ENCODE measurements around the gene RNF32. TPM values are rescaled to one million over a fixed set of nuclear protein-coding genes. Genes with fewer than 3 reads are reported as not detected.

Gene RNF32
- total and polyA plus RNA-seq, 4 experiments from 2014 or later, result 1.3 to 2.0 (median 1.7) TPM

DNA sequence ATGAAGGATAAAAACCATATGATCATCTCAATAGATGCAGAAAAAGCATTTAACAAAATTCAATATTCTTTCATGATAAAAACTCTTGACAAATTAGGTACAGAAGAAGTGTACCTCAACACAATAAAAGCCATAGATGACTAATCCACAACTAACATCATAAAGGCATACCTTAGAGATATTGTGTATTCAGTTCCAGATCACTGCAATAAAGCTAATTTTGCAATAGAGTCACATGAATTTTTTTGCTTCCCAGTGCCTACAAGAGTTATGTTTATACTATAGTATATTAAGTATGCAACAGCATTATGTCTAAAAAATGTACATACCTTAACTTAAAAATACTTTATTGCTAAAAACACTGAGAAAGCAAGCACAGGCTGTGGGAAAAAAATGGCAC lies 18.9 kb upstream of the RNF32 start:
- ChIA-PET POLR2A (ENCODE audit: partially characterized antibody) (no interaction called here), CTCF (ENCODE audit: partially characterized antibody) (no interaction called here)
- peaks cover 0 to 7% of the 10 kb centered on the region in 2 donors for H3K36me3 Mint-ChIP-seq
- Histone ChIP-seq H3K36me3 (ENCODE audit: insufficient read depth, low read length) (no peaks in the 10 kb centered on the region), H3K9me3 (ENCODE audit: control insufficient read depth in 1 of 2, low read length in 2 of 2) (no peaks in the 10 kb centered on the region), H3K27me3 (ENCODE audit: insufficient read depth, low read length) (peaks cover 9% of the 10 kb centered on the region), H3K27ac (ENCODE audit: low read depth, low read length) (no peak overlapping the region), H3K4me1 (ENCODE audit: insufficient read depth, low read length) (no peaks in the 10 kb centered on the region), H3K4me3 (ENCODE audit: low read length in 2 of 2) (no peak overlapping the region)
- H3K9me3 Mint-ChIP-seq, result peaks cover 7 to 19% (median 9%) of the 10 kb centered on the region in 8 donors
- peaks cover 26 to 29% of the 10 kb centered on the region in 2 donors for H3K27me3 Mint-ChIP-seq
- peaks cover 14 to 18% (median 16%) of the 10 kb centered on the region in 4 donors for H3K4me1 Mint-ChIP-seq
- H3K27ac Mint-ChIP-seq, result no peak overlapping the region
- DNase-seq, result no peak
- intact Hi-C loops (cut with micrococcal nuclease), result no loop called here
- no peak overlapping the region for H3K4me3 Mint-ChIP-seq

DNA sequence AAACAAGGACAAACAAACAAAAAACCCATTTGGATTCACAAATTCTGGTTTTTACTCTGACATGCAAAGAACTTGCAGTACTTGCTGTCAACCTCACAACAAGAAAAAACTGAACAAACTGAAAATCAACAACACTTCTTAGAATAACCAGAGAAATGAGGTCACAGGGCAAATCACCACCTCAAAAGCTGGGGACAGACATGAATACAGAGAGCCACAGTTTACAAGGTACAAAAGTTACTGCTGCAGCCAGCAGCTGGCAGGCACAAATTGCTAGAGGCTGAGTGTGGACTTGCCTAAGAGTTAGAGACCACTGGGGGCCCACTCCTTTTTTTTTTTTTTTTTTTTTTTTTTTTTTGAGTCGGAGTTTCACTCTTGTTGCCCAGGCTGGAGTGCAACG lies 15.0 kb upstream of the RNF32 start:
- Histone ChIP-seq H3K27ac (ENCODE audit: low read depth, low read length) (no peak overlapping the region), H3K27me3 (ENCODE audit: insufficient read depth, low read length) (no peaks in the 10 kb centered on the region), H3K36me3 (ENCODE audit: insufficient read depth, low read length) (no peaks in the 10 kb centered on the region), H3K9me3 (ENCODE audit: control insufficient read depth in 1 of 2, low read length in 2 of 2) (peaks cover 0 to 7% of the 10 kb centered on the region in 2 donors), H3K4me1 (ENCODE audit: insufficient read depth, low read length) (no peaks in the 10 kb centered on the region), H3K4me3 (ENCODE audit: low read length in 2 of 2) (no peak overlapping the region)
- intact Hi-C loops (cut with micrococcal nuclease), result no loop called here
- DNase-seq, result peak in 2 of 5 donors; percentile 28 to 44
- ChIA-PET CTCF (ENCODE audit: partially characterized antibody) (no interaction called here), POLR2A (ENCODE audit: partially characterized antibody) (no interaction called here)
- peak overlapping the region in 5 of 7 donors; percentile 8 to 74 (median 32) for H3K27ac Mint-ChIP-seq
- H3K4me3 Mint-ChIP-seq, result peak overlapping the region in 3 of 8 donors; percentile 2 to 53 (median 19)
- peaks cover 3 to 12% of the 10 kb centered on the region in 2 donors for H3K36me3 Mint-ChIP-seq
- H3K4me1 Mint-ChIP-seq, result peaks cover 8 to 12% (median 10%) of the 10 kb centered on the region in 4 donors
- H3K27me3 Mint-ChIP-seq, result peaks cover 7 to 9% of the 10 kb centered on the region in 2 donors
- H3K9me3 Mint-ChIP-seq, result peaks cover 7 to 39% (median 32%) of the 10 kb centered on the region in 8 donors

DNA sequence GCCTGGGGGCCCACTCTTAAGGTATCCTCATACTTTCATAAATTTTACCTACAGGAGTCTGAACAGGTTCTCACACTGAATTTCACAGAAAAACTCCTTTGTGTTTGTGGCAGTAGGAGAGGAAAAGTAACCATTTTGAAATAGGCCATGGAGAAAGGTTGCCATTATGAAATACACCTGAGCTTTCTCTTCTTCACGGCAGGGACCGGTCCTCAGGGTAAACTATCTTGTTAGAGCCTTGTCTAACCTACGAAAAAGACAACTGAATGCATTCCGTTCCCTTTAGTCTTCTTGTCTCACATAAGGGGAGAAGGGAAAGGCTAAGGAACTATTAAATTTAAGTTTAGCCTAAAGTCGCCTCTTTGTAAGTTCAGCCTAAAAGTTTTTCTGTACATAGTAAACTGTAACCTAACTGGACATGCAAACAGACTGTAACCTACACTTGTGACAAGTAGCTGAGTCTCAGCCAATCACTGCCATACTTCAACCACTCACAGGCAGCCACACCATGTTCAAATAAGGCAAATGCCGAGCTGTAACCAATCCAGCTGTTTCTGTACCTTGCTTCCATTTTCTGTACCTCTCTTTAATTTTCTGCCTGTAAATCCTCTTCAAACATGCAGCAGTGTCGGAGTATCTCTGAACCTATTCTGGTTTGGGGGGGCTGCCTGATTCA lies 14.2 kb upstream of the RNF32 start:
- H3K27ac Mint-ChIP-seq, result no peak overlapping the region
- DNase-seq, result no peak
- peaks cover 2 to 5% of the 10 kb centered on the region in 2 donors for H3K27me3 Mint-ChIP-seq
- Histone ChIP-seq H3K4me1 (ENCODE audit: insufficient read depth, low read length) (no peaks in the 10 kb centered on the region), H3K9me3 (ENCODE audit: control insufficient read depth in 1 of 2, low read length in 2 of 2) (peaks cover 0 to 7% of the 10 kb centered on the region in 2 donors), H3K27ac (ENCODE audit: low read depth, low read length) (no peak overlapping the region), H3K27me3 (ENCODE audit: insufficient read depth, low read length) (no peaks in the 10 kb centered on the region), H3K4me3 (ENCODE audit: low read length in 2 of 2) (no peak overlapping the region), H3K36me3 (ENCODE audit: insufficient read depth, low read length) (no peaks in the 10 kb centered on the region)
- H3K36me3 Mint-ChIP-seq, result peaks cover 3 to 10% of the 10 kb centered on the region in 2 donors
- intact Hi-C loops (cut with micrococcal nuclease), result no loop called here
- no peak overlapping the region for H3K4me3 Mint-ChIP-seq
- peaks cover 8 to 12% (median 10%) of the 10 kb centered on the region in 4 donors for H3K4me1 Mint-ChIP-seq
- ChIA-PET CTCF (ENCODE audit: partially characterized antibody) (interaction anchor here (1.4 kb wide), 1 partner anchor 13 kb away, joined by 4 read pairs; no protein-coding TSS in a partner anchor), POLR2A (ENCODE audit: partially characterized antibody) (no interaction called here)
- peaks cover 4 to 35% (median 29%) of the 10 kb centered on the region in 8 donors for H3K9me3 Mint-ChIP-seq

DNA sequence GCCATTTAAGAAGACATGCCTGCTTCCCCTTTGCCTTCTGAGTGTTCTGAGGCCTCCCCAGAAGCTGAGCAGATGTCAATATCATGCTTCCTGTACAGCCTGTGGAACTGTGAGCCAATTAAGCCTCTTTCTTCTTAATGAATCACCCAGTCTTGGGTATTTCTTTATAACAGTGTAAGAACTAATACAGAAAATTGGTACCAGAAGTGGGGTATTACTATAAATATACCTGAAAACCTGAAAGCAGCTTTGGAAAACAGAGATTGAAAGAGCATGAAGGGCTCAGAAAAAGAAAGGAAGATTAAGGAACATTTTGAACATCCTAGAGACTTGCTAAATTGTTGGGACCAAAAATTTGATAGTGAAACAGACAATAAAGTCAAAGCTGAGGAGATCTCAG lies 12.0 kb upstream of the RNF32 start:
- ChIA-PET POLR2A (ENCODE audit: partially characterized antibody) (no interaction called here), CTCF (ENCODE audit: partially characterized antibody) (no interaction called here)
- H3K27ac Mint-ChIP-seq, result no peak overlapping the region
- H3K27me3 ChIP-seq (ENCODE audit: insufficient read depth, low read length), result no peaks in the 10 kb centered on the region
- H3K4me3 Mint-ChIP-seq, result no peak overlapping the region
- peaks cover 0 to 3% of the 10 kb centered on the region in 2 donors for H3K27me3 Mint-ChIP-seq
- H3K9me3 Mint-ChIP-seq, result peaks cover 0 to 33% (median 22%) of the 10 kb centered on the region in 8 donors
- H3K4me1 ChIP-seq (ENCODE audit: insufficient read depth, low read length), result no peaks in the 10 kb centered on the region
- DNase-seq, result no peak
- no peak overlapping the region for H3K27ac ChIP-seq (ENCODE audit: low read depth, low read length)
- H3K36me3 Mint-ChIP-seq, result peaks cover 3 to 7% of the 10 kb centered on the region in 2 donors
- H3K36me3 ChIP-seq (ENCODE audit: insufficient read depth, low read length), result no peaks in the 10 kb centered on the region
- H3K4me3 ChIP-seq (ENCODE audit: low read length in 2 of 2), result no peak overlapping the region
- H3K9me3 ChIP-seq (ENCODE audit: control insufficient read depth in 1 of 2, low read length in 2 of 2), result peaks cover 0 to 7% of the 10 kb centered on the region in 2 donors
- peaks cover 8 to 11% (median 9%) of the 10 kb centered on the region in 4 donors for H3K4me1 Mint-ChIP-seq
- intact Hi-C loops (cut with micrococcal nuclease), result no loop called here

DNA sequence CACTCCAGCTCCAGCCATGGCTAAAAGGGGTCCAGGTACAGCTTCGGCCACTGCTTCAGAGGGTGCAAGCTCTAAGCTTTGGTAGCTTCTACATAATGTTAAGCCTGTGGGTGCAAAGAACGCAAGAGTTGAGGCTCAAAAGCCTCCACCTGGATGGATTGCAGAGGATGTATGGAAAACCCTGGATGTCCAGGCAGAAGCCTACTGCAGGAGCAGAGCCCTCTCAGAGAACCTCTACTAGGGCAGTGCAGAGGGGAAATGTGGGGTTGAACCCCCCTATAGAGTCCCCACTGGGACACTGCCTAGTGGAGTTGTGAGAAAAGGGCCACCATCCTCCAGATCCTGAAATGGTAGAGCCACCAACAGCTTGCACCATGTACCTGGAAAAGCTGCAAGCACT lies 10.7 kb upstream of the RNF32 start:
- ChIA-PET CTCF (ENCODE audit: partially characterized antibody) (no interaction called here), POLR2A (ENCODE audit: partially characterized antibody) (no interaction called here)
- Mint-ChIP-seq H3K4me3 (no peak overlapping the region), H3K4me1 (peaks cover 3 to 5% (median 4%) of the 10 kb centered on the region in 4 donors), H3K9me3 (peaks cover 0 to 33% (median 22%) of the 10 kb centered on the region in 8 donors), H3K27ac (no peak overlapping the region), H3K36me3 (peaks cover 3 to 7% of the 10 kb centered on the region in 2 donors), H3K27me3 (peaks cover 0 to 4% of the 10 kb centered on the region in 2 donors)
- no peak overlapping the region for H3K4me3 ChIP-seq (ENCODE audit: low read length in 2 of 2)
- peaks cover 0 to 7% of the 10 kb centered on the region in 2 donors for H3K9me3 ChIP-seq (ENCODE audit: control insufficient read depth in 1 of 2, low read length in 2 of 2)
- DNase-seq, result no peak
- H3K27ac ChIP-seq (ENCODE audit: low read depth, low read length), result no peak overlapping the region
- intact Hi-C loops (cut with micrococcal nuclease), result no loop called here
- no peaks in the 10 kb centered on the region for H3K27me3 ChIP-seq (ENCODE audit: insufficient read depth, low read length)
- H3K4me1 ChIP-seq (ENCODE audit: insufficient read depth, low read length), result no peaks in the 10 kb centered on the region
- no peaks in the 10 kb centered on the region for H3K36me3 ChIP-seq (ENCODE audit: insufficient read depth, low read length)

DNA sequence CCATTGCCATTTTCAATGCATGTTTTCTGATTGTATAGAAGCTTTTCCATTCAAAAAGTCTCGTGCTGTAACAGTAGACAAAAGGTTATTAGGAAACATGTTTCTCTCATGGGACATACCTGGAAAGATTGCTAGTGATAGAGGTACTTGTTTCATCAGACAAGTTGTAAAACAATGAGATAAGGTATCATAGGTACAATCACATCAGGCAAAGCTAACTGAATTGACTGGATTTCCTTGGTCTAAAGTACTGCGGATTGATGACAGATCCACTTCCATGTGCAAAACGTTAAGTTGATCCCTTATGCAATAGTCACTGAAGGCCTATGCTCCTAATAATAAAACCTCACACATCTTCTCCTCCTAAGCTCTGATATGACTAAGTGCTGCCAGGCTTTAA lies 6.5 kb upstream of the RNF32 start:
- no peak for DNase-seq
- intact Hi-C loops (cut with micrococcal nuclease), result no loop called here
- H3K27ac Mint-ChIP-seq, result no peak overlapping the region
- H3K4me3 Mint-ChIP-seq, result no peak overlapping the region
- ChIA-PET CTCF (ENCODE audit: partially characterized antibody) (no interaction called here), POLR2A (ENCODE audit: partially characterized antibody) (interaction anchor here (1.0 kb wide), 1 partner anchor 704 kb away, joined by 3 read pairs; no protein-coding TSS in a partner anchor)
- H3K27ac ChIP-seq (ENCODE audit: low read depth, low read length), result no peak overlapping the region
- peaks cover 0 to 4% (median 0%) of the 10 kb centered on the region in 4 donors for H3K4me1 Mint-ChIP-seq
- H3K36me3 Mint-ChIP-seq, result peaks cover under 1 to 5% of the 10 kb centered on the region in 2 donors
- H3K9me3 ChIP-seq (ENCODE audit: control insufficient read depth in 1 of 2, low read length in 2 of 2), result peaks cover 0 to 7% of the 10 kb centered on the region in 2 donors
- H3K4me3 ChIP-seq (ENCODE audit: low read length in 2 of 2), result no peak overlapping the region
- no peaks in the 10 kb centered on the region for H3K4me1 ChIP-seq (ENCODE audit: insufficient read depth, low read length)
- no peaks in the 10 kb centered on the region for H3K27me3 ChIP-seq (ENCODE audit: insufficient read depth, low read length)
- H3K9me3 Mint-ChIP-seq, result peaks cover 0 to 14% (median 9%) of the 10 kb centered on the region in 8 donors
- no peaks in the 10 kb centered on the region for H3K36me3 ChIP-seq (ENCODE audit: insufficient read depth, low read length)
- peaks cover 0 to 4% of the 10 kb centered on the region in 2 donors for H3K27me3 Mint-ChIP-seq

DNA sequence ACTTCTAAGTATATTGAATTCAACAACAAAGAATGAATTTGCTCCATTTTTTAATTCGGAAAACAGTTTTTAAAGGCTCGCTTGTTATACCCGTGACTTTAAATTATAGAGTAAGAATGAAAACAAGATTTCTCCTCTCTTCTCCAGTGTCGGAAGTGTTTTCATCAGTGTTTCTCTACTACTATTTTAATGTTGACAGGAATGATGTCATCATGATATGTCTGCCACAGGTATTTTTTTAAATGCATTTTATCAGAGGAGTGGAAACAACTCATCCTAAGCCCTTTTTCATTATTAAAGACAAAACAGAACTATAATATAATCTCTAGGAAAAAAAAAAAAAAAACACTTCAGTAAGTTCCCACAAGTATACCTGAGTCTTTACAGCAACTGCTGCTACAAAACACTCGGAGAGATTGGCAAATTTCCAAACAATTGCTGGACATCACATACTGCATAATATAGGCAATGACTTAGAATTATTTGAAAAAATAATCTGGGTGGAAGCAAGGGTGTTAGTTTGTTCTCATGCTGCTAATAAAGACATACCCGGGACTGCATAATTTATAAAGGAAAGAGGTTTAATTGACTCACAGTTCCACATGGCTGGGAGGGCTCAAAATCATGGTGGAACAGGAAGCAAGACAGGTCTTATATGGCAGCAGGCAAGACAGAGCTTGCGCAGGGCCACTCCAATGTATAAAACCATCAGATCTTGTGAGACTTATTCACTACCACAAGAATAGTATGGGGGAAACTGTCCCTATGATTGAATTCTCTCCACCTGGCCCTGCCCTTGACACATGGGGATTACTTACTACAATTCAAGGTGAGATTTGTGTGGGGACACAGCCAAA lies 4.8 kb upstream of the RNF32 start:
- ChIA-PET CTCF (ENCODE audit: partially characterized antibody) (no interaction called here), POLR2A (ENCODE audit: partially characterized antibody) (no interaction called here)
- Mint-ChIP-seq H3K4me3 (no peak overlapping the region), H3K27ac (no peak overlapping the region), H3K4me1 (peaks cover 3 to 12% (median 7%) of the 10 kb centered on the region in 4 donors), H3K27me3 (peaks cover 0 to 5% of the 10 kb centered on the region in 2 donors), H3K9me3 (peaks cover 0 to 10% (median 5%) of the 10 kb centered on the region in 8 donors), H3K36me3 (peaks cover 1 to 3% of the 10 kb centered on the region in 2 donors)
- Histone ChIP-seq H3K4me1 (ENCODE audit: insufficient read depth, low read length) (peaks cover 9% of the 10 kb centered on the region), H3K27ac (ENCODE audit: low read depth, low read length) (no peak overlapping the region), H3K4me3 (ENCODE audit: low read length in 2 of 2) (no peak overlapping the region), H3K27me3 (ENCODE audit: insufficient read depth, low read length) (no peaks in the 10 kb centered on the region), H3K9me3 (ENCODE audit: control insufficient read depth in 1 of 2, low read length in 2 of 2) (no peaks in the 10 kb centered on the region), H3K36me3 (ENCODE audit: insufficient read depth, low read length) (no peaks in the 10 kb centered on the region)
- DNase-seq, result no peak
- intact Hi-C loops (cut with micrococcal nuclease), result no loop called here

Measured in CD4-positive, alpha-beta memory T cell (primary cell).